Suppressor macrophage (primary cell): Measurements from ENCODE around the gene PROM1.
A peak's percentile ranks its signal among the peaks of the same experiment; 100 is the strongest.

Source experiments
- DNase-seq, 4 experiments: peaks; one replicate each; pipeline ENCODE4 v3.0.0-alpha.2; 2020 to 2022

Gene PROM1

DNA sequence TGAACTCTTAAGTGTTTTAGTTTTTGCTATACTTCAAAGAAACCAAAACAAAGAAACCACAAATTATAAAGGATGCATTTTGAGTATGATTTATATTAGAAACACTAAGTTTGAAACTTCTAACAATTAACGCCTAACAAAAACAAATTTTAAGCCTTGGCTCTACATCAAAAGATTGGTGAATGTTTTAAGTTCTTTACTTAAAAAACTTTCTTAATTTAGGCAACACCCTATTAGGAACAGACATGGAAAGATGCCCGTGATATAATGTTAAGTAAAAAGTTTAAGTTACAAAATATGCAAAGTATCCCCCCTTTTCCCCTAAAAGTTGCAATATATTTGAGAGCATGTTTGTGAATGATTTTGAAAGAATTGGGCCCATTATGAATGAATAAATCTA, 21.2 kb downstream of the PROM1 start:
- no peak for DNase-seq

DNA sequence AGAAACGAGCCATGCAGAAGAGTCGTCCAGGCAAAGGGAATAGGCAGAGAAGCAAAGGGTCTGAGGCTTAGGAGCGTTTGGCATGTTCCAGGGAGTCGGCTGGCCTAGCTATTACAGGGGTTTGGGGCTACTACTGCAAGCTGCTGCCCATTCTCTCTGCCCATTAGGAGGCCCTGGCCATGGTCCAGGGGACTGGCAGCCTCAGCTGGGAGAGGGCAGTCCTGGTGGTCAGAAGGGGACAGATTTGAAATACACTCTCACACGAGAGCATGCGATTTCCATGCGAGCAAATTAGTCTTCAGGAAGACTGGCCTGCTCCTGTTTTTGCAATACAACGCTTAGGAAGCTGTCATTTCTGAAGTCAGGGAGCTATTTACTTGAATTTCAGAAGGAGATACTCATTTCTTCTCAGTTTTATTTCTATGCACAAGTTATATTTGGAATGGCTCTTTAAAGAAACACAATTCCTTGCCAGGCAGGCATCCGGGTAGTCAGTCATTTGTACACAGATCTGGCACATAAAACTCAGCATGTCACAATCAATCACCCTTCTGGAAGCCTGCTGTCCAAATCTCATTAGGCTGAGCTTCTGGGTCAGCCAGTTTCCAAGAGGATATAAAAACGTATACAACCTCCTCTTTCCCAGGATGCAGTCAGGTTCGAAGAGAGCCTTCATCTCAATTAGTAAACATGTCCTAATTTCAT, 27.0 kb downstream of the PROM1 start:
- no peak for DNase-seq

DNA sequence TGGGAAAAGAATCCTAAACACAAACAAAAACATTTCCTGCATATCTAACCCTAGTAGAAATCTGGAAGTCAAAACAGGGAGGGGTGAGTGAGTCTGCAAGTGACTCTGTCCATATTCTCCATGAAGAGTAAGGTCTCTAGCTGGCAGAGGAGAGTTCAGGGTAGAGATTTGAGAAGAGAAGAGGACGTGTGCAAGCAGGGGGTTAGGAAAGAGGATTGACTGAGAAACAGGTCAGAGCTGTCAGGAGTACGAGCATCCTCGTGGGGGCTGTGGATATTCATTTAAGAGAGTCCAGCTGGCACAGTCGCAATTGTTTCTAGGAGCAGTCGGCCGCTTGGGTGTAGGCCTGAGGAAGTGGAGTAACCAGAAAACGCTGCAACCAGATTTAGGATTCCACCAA, 27.9 kb downstream of the PROM1 start:
- DNase-seq: peak in 3 of 4 experiments; percentile 16 to 24 (median 22)

DNA sequence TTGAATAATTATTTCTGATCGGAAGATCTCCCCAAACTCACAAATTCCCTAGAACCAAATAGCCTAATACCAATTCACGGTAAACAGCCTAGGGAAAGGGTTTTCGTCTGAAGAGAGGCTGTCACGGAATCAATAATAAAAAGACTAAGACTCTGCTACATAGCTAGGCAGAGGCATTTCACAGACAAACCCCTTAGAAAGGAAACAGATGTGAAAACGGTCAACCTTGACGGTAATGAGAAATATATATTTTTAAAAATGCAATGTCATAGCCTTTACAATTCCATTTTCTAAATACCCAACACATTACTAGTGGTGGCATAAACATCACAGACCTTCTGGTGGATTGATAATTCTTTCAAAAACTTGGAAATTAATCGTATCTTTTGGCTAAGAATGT, 28.4 kb downstream of the PROM1 start:
- no peak for DNase-seq

DNA sequence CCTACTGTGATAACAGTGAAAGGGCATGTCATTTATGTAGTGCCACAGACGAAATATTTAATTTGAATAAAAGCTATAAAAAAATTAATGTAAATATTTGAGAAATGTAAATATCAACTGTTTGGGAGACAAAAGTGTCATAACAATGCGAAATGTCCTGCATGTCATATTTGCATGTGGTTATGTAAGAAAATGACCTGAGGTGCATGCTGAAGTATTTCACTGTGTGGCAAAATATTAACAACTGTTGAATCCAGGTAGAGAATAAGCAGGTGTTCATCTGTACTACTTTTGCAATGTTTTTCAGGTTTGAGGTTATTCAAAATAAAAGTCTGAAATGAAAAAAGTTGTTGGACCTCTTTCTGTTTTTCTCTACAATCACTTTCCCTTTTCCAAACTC, 30.9 kb downstream of the PROM1 start:
- no peak for DNase-seq

DNA sequence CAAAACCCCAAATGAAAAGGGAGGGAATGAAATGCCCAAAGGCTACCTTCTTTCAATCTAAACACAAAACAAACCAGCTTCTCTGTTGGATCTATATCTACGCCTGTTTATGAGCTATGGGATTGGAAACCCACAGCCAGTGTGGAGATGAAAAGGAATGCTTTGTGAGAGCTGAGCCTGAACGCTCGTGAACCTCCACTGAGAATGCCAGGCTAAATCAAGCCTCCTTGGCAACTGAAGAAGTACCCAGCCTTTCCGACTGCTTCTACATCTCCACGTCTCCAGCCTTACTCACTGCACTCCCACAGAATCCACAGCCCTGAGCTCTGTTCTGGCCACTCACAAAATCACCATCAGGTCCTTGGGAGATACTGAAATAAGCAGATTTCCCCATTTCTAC, 31.8 kb downstream of the PROM1 start:
- DNase-seq: no peak

DNA sequence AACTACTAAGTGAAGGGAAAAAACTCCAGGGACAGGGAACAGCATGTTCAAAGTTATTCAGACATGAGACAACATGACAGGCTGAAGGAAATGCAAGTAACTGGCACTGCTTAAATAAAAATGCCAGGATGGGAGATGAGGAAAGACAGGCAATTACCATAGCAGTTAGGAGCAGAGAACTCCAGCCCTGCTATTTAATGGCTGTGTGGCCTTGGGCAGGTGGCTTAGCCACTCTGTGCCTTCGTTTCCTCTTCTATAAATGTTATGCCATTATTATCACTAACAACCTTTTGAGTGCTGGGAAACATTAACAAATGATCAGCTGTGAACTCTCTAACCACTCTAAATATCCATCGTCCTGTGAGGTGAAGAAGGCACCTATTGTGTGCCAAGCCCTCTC, 32.7 kb downstream of the PROM1 start:
- DNase-seq: no peak

DNA sequence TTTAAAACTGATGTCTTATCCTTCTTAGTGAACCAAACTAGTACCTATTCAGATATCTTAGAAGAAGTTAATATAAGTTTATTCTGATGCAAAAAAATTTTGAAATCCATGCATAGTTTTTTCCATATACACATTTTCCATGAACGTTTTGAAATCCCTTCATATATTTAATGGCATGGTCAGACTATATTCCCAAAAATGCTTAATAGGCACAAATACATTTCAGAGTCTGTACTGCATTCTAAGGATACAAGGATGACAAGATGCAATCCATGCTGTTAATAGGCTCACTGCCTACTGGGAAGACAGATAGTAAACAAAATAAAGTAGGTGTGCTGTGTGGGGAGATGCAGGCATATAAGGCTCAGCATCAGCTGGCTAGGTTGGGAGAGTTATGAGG, 33.2 kb downstream of the PROM1 start:
- DNase-seq: no peak

DNA sequence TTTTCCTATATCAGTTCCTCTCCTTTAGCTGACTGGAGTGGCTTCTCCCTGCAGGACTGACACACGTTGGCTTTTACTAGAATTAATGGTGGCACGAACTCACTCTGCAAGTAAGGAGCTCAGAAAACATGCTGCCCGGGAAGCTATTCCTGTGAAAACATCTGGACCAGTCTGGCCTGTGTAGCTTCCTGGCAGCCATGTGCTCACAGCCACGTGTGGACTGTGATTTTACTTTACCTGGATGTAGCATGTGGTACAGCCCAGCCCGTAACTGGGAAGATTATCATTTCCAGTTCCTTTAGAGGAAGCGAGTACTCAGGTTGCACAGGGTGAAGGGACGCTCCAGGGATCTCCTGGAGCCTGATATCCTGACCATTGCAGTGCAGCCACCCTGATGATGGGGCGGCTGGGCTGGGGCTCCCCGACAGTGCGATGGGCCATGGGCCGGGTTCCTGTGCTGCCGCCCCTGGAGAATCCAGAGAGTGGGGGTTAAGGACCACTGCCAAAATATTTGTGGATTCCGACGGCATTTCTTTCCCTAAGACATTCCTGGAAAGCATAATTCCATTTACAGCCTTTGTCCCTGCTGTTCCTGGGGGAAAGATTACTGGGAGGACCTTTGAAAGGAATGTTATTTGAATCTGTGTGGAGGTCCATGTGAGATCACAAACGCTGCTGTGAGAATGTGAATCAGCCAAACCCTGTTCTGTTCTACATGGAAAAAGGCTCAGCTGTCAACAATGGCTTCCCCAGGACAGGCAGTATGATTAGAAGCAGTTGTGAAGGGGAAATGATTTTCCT, 35.0 kb downstream of the PROM1 start:
- no peak for DNase-seq

DNA sequence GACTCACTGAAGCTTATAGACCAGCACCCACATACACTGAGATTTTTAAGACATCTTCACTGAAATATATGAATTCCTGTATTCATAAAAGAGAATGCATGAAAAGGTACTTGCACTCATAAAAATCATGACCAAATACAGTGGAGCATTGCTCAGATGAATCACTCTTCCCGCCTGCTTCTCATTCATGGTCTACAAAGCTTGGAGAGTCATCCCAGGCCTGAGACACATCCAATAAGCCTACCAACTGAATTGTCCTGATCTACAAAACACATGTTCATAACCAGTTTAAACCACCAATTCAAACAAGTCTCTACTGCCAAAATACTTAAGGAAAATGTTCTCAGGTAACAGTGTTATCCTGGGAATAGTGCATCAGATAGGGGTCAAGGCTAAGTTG, 38.1 kb downstream of the PROM1 start:
- DNase-seq: no peak

DNA sequence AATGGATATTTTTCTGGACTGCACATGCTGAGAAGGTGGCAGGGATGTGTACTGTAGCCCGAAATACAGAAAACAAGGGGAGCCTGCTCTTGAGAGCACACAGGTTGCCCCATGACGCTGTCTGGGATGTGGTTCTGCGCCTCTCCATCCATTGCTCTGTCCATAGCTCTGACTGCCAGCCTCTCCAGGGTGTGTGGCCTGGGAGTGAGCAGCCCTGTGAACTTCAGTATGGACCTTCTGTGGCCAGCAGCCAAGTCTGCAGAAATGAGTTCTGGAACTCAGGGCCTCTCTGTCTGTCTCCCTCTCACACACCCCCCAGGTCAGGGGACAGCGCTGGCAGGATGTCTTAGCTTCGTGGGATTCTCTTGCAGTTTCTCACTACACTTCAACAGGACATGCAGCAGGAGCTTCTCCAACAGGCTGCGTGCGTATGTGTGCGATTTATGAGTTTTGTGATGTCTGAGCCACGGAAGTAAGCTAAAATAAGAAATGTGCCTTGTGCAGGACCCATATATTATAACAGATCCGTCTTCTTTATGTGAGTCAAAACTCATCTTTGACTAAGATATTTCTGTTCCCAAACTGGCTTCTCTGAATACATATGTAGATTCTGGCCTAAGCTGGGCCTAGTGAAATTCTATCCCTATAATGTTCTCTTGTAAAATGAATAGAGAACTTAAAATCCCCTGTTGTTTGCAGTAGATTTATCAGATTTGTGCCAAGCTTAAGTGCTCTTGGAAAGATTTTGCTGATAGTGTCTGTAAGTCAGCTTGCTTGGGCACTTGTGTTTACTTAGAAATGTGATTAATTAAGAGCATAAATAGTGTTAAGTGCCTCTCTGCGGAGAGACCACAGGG, 40.0 kb downstream of the PROM1 start:
- DNase-seq: no peak

DNA sequence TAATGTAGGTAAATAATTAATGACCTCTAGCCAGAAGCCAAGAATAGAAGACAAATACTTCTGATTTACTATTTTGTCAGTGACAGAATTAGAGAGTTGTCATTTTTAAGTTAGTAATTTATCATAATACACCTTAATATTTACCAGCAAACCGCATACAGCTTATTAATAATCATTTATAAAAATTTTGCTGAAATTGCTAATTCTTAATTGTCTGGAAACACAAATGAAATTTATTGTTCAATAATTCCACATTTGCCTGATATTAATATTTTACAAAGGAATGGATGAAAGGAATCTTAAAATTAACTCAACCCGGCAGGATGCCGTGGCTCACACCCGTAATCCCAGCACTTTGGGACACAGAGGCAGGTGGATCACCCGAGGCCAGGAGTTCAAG, 44.7 kb downstream of the PROM1 start:
- DNase-seq: no peak

DNA sequence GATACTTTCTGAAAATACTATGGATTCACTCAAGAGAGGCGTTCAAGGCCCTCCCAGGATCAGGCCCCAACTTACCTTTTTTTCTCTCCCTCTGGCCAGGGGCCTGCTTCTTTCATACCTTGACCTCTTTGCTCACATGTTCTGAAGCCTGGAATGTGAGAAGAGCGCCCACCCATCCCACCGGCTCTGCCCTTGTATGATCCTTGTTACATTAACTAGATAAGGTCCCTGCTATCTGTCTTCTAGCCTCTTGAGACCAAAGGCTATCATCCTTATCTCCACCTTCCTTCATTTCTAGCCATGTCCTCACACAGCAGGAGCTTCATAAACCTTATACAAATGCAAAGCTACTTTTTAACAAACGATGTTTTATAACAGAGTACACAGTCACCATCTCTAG, 45.9 kb downstream of the PROM1 start:
- no peak for DNase-seq

DNA sequence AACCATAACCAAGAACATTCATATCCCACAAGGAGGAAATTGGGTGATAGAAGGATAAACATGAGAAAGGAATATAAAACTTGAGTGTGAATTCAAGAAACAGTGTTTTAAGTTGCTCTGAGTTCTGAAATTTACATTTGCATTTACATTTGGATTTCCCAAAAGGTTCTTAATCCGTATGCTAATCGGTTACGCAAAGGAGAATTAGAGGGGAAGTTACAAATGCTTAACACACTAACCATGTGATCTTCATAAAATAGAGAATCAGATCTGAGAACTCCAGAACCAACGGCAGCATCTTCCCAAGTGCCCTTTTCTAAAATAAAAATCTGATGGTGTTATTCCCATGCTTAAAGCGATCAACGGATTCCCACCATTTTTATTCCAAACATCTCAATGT, 48.0 kb downstream of the PROM1 start:
- peak in 2 of 4 experiments; percentile 31 to 40 for DNase-seq

DNA sequence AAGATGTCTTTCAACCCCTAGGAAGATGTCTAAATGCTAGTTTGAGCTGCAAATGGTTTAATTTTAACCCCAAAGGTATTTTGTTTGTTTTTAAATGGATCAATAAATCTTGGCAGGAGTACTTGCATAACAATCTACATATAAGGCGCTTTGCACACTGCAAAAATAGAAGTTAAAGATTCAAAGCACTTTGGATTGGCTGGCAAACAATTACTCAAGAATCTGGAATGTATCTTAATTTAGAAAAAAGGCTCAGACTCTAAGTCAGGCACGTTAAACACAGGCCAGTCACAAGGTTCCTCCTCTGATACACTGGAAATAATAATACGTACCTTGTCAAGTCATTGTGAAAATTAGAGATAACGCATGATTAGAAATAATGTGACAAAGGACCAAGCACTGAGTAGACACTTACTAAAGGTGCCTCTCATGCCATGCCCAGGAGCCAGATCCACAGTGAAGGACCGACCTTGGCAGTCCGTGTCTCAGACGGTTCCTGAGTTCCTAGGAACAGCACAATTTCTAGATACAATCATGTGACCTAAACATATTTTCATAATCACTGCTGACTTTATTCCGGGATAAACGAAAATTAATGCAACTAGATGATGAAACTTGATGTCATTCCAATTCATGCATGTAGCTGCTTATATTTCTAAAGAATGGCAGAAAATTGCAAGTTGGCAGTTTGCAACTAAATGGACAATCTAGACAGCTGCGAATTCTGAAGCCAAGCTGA, 49.6 kb downstream of the PROM1 start:
- DNase-seq: no peak

DNA sequence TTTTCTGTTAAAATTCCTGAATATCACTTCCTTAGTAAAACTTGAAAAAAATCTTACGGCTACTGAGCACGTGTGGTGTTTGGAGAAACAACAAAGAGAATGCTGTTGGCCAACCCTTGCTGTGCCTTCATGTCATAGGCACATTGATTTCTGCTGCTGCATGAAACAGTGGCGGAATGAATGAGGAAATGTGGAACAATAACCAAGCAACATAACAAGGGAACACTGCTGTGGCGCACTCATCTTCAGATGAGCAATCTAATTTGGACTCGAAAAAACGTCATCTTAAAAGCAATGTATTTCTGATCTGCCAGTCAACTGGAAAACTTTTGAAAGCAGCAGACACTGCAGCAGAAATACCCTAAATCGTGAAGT, 51.4 kb downstream of the PROM1 start:
- DNase-seq: peak; percentile 45 to 72 (median 54)

DNA sequence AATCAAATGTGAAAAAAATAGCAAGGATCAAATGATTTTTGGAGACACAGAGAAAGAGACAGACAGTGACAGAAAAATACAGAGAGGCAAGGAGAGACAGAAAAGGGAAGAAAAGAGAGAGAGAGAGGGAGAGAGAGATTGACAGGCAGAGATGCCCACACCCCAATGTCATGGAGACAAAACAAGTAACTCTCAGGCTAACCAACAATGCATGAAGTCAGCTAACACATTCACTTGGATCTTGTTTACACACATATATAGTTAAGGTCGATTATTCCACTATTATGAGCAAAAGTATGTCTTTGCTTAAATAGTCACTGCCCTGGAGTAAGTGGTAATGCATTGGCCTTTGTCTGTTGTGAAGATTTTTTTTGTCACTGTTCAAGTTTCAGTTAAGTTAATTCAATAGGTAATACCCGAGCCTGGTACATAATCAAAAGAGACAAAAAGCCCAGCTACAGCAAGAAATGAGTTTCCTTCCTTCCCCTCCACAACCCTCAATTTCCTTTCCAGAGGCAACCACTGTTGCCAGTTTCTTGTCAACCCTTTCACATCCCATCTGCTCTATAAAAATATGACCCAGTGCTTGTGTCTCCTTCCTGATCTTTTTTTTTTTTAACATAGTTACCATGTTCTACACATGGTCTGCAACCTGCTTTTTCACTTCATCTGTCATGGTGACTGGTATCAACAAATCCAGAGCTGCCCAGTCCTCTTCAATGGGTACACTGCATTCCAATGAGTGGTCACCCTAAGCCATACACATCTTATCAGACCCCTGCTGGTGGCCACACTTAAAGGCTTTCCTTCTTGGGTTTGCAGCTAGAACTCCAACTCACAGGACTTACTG, 52.1 kb downstream of the PROM1 start:
- DNase-seq: no peak

DNA sequence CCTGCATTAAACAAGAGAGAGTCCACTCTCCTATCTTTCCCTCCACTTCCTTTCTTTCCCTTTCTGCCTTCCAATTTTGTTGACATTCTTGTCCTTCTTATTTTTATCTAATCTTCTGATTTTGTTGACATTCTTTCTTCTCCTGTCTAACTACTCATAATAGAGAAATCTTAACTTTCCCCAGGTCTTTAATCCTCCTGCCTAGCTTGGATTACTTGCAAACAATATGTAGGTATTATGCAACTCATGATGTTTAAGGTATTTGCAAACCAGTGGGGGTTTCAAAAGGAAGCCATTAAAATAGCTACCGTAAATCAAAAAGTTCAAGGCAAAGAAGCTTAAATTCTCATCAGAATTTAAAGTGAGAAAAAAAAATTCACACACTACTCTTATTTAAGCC, 53.9 kb downstream of the PROM1 start:
- DNase-seq: no peak

DNA sequence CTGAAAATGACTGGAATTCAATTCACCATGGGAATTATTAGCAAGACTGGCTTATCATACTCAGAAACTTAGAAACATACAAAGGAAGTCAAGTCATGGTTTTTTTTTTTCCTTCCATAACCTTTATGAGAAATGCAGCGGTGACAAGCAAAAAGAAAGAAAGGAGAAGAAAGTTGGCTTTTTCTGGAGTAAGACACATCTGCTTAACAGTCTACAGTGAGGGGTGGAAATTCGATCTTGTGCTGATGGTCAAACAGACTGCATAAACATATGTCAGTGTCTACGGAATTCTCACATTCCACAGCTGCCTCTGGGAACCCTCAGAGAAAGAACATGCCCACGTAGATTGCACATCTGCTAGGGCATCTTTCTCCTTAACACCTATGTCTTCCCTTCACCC, 54.6 kb downstream of the PROM1 start:
- no peak for DNase-seq

DNA sequence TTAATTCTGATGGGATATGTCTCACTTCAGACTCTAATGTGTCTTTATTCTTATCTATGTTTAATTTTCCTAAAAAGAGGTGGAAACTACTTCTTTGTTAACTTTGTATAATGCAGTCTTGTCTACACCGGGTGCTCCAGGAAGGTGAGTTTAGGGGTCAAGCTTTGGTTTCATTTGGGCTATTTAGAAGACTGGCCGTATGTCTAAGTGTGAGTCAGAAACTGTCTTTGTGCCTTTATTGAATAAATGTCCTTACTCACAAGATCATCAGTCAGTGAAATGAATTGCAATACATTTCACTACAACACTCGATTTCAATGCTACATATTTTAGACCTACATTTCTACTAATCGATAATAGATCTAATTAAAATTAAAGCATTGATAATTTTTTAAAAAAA, 56.2 kb downstream of the PROM1 start:
- no peak for DNase-seq

DNA sequence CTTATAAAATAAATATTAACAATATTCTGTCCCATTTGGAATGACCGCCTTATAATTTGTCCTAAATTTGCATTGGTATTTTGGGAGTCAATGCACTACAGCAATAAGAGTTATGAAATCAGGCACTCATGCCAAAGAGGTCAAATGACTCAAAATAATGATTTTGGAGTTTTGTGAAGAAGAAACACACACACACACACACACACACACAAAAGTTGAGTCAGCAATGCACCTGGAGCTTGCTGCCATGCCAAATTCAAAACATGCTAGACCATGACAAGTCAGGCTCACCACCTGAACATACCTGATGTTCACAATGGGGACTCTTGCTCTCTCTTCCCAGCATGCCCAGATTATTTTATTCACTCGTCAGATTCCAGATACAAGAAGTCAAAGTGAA, 56.7 kb downstream of the PROM1 start:
- no peak for DNase-seq
